ENCODE results near the gene MCTP1. TPM values are rescaled to one million over a fixed set of nuclear protein-coding genes. Genes with fewer than 3 reads are reported as not detected.

The MCTP1 gene
- total and polyA plus RNA-seq, 10 of the 15 experiments (the other 5 are each of a cell fraction or from before 2014, with no cell fraction given), result 12.6 to 45.9 (median 18.8) TPM

- Histone ChIP-seq H4K20me1 (ENCODE audit: control insufficient read depth, insufficient read depth) (no peaks in the 10 kb centered on the region), H3K4me3 (no peak overlapping the region), H3K4me1 (ENCODE audit: control insufficient read depth, insufficient read depth, low read length) (no peaks in the 10 kb centered on the region), H3K9me3 (replicated peaks; ENCODE audit: control insufficient read depth, insufficient read depth, low read length) (no peaks in the 10 kb centered on the region), H2AFZ (ENCODE audit: control insufficient read depth, low read depth, low read length) (no peak overlapping the region), H3K4me2 (ENCODE audit: control insufficient read depth, insufficient read depth) (no peak overlapping the region), H3K36me3 (ENCODE audit: control insufficient read depth in 2 of 2, insufficient read depth in 2 of 2, low read length in 1 of 2) (no peaks in the 10 kb centered on the region), H3K27me3 (replicated peaks in 1 of 2; ENCODE audit: control insufficient read depth in 2 of 2, insufficient read depth in 2 of 2, low read length in 1 of 2) (no peaks in the 10 kb centered on the region), H3K9ac (ENCODE audit: control insufficient read depth, insufficient read depth, low read length) (no peak overlapping the region), H3K79me2 (ENCODE audit: control insufficient read depth, insufficient read depth, low read length) (no peaks in the 10 kb centered on the region), H3K27ac (ENCODE audit: control insufficient read depth, insufficient read depth) (no peak overlapping the region)
- no TSS peak for BruUV-seq (replicated peaks)
- 0% methylated on average over 2 of the region's 2 CpGs for WGBS (ENCODE audit: insufficient coverage, insufficient replicate concordance, low lambda C conversion rate, missing lambda C conversion rate)
- in situ Hi-C loops (cut with MboI), result no loop called here
- ChIA-PET RAD21 (ENCODE audit: unreplicated experiment) (no interaction called here), CTCF (interaction anchor here (1.2 to 1.6 kb wide), 2 partner anchors 25 to 108 kb away, joined by 4 to 6 read pairs; no protein-coding TSS in a partner anchor), SMC1A (ENCODE audit: uncharacterized antibody, unreplicated experiment) (interaction anchor here (1.4 kb wide), 1 partner anchor 22 kb away, joined by 4 read pairs; no protein-coding TSS in a partner anchor), POLR2A (interaction anchor here (0.6 kb wide), 1 partner anchor 99 kb away, joined by 4 read pairs; no protein-coding TSS in a partner anchor)
- ATAC-seq (no peak), FAIRE-seq (no peak), DNase-seq (ENCODE audit: low read depth, low spot score) (no peak)
- intact Hi-C loops (cut with micrococcal nuclease; ENCODE audit: unreplicated experiment), result no loop called here
- TF ChIP-seq KDM1A (IDR thresholded peaks at IDR 0.05; ENCODE audit: borderline replicate concordance), result no peak
- TF ChIP-seq POU2F2 (IDR thresholded peaks at IDR 0.05; ENCODE audit: borderline replicate concordance, low read depth, low read length), result no peak
- TF ChIP-seq ZNF592 (IDR thresholded peaks at IDR 0.05), result no peak
- no peak for TF ChIP-seq BRCA1 (IDR thresholded peaks at IDR 0.05; ENCODE audit: low read depth, low read length)
- no peak for TF ChIP-seq EED (IDR thresholded peaks at IDR 0.05; ENCODE audit: low read depth)
- TF ChIP-seq RELB (IDR thresholded peaks at IDR 0.05; ENCODE audit: low read depth), result no peak
- TF ChIP-seq HDAC2 (IDR thresholded peaks at IDR 0.05), result no peak
- TF ChIP-seq POLR2AphosphoS5 (IDR thresholded peaks at IDR 0.05; ENCODE audit: low read length), result no peak
- no peak for TF ChIP-seq E4F1 (IDR thresholded peaks at IDR 0.05; ENCODE audit: borderline replicate concordance, partially characterized antibody)
- no peak for TF ChIP-seq ATF2 (IDR thresholded peaks at IDR 0.05; ENCODE audit: low read length)
- TF ChIP-seq TCF7 (IDR thresholded peaks at IDR 0.05; ENCODE audit: borderline replicate concordance), result no peak
- no peak for TF ChIP-seq SUPT20H (IDR thresholded peaks at IDR 0.05; ENCODE audit: borderline replicate concordance, control insufficient read depth, low read depth, low read length)
- no peak for TF ChIP-seq PAX5 (IDR thresholded peaks at IDR 0.05; ENCODE audit: borderline replicate concordance, low read depth, low read length)
- TF ChIP-seq CBX3 (IDR thresholded peaks at IDR 0.05; ENCODE audit: borderline replicate concordance, low read depth), result no peak
These were observed 131.4 kb downstream of the MCTP1 start for GRCh38 chr5:95153511-95153910.

All from GM12878 (cell line).